HL-60 (cell line): ENCODE measurements around the gene WDR13.

Experiments used
- DNase-seq, 2 experiments: peaks; one replicate each; pipeline ENCODE4 v3.0.0-alpha.2; 2010 to 2020; ENCODE audit warnings: low read depth in 1 of 2, low spot score in 1 of 2
- H3K27ac ChIP-seq: fragments of 250-450 bp; sonication (Bioruptor Pico); replicated peaks from 2 replicates; pipeline ENCODE4 v1.5.1; 2020; ENCODE audit warnings: mild to moderate bottlenecking, moderate library complexity
- H3K27me3 ChIP-seq: fragments of 250-450 bp; sonication (Bioruptor Pico); 2 replicates; pipeline ENCODE4 v1.5.1; 2021; ENCODE audit warnings: mild to moderate bottlenecking, moderate library complexity; ENCODE audit not compliant: insufficient read depth, poor library complexity, severe bottlenecking
- H3K4me3 ChIP-seq: replicated peaks from 2 replicates; pipeline ENCODE4 v1.5.1; 2011; ENCODE audit warnings: mild to moderate bottlenecking, control low read depth, low read length; ENCODE audit not compliant: insufficient read depth
- CTCF ChIP-seq: IDR thresholded peaks from one replicate; pipeline ENCODE4 v1.5.1; 2011; ENCODE audit warnings: low read length, control low read depth, inconsistent platforms; ENCODE audit not compliant: insufficient read depth
- GABPA ChIP-seq: IDR thresholded peaks from 2 replicates; pipeline ENCODE4 v1.6.1; 2012; ENCODE audit warnings: low read depth
- POLR2AphosphoS5 ChIP-seq: IDR thresholded peaks from 2 replicates; pipeline ENCODE4 v1.6.1; 2012; ENCODE audit warnings: low read depth
- SPI1 ChIP-seq: IDR thresholded peaks from 2 replicates; pipeline ENCODE4 v1.6.1; 2012; ENCODE audit warnings: low read depth, mild to moderate bottlenecking, borderline replicate concordance
- TF ChIP-seq, protein P1 (sequence below): IDR thresholded peaks from 2 replicates; pipeline ENCODE4 v1.6.1; 2012; ENCODE audit warnings: low read depth; ENCODE audit not compliant: insufficient replicate concordance

Gene WDR13

DNA sequence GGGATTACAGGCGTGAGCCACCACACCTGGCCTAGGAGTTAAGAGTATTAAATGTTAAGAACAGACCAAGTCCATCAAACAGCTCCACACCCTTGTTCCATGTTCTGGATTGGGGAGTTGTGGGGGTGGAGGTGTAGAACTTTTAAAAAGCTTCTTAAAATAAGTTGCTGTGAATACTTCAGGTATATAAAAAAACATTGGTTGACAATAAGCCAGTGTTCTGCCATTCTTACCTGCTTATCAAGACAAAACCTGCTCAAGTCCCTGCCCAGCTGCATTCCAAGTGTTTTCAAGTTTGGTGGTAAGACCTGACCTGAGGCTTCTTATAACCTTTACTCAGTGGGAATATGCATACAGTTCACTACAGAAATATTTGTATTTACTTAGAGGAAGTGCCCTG is 16.6 kb upstream of the WDR13 start:
- Histone ChIP-seq H3K27me3 (no peaks in the 10 kb centered on the region), H3K27ac (no peak overlapping the region), H3K4me3 (no peak overlapping the region)
- no peak for DNase-seq
- no peak for TF ChIP-seq GABPA
- no peak for TF ChIP-seq SPI1
- TF ChIP-seq POLR2AphosphoS5: no peak
- TF ChIP-seq CTCF: no peak
- TF ChIP-seq, protein P1, sequence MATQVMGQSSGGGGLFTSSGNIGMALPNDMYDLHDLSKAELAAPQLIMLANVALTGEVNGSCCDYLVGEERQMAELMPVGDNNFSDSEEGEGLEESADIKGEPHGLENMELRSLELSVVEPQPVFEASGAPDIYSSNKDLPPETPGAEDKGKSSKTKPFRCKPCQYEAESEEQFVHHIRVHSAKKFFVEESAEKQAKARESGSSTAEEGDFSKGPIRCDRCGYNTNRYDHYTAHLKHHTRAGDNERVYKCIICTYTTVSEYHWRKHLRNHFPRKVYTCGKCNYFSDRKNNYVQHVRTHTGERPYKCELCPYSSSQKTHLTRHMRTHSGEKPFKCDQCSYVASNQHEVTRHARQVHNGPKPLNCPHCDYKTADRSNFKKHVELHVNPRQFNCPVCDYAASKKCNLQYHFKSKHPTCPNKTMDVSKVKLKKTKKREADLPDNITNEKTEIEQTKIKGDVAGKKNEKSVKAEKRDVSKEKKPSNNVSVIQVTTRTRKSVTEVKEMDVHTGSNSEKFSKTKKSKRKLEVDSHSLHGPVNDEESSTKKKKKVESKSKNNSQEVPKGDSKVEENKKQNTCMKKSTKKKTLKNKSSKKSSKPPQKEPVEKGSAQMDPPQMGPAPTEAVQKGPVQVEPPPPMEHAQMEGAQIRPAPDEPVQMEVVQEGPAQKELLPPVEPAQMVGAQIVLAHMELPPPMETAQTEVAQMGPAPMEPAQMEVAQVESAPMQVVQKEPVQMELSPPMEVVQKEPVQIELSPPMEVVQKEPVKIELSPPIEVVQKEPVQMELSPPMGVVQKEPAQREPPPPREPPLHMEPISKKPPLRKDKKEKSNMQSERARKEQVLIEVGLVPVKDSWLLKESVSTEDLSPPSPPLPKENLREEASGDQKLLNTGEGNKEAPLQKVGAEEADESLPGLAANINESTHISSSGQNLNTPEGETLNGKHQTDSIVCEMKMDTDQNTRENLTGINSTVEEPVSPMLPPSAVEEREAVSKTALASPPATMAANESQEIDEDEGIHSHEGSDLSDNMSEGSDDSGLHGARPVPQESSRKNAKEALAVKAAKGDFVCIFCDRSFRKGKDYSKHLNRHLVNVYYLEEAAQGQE: no peak

DNA sequence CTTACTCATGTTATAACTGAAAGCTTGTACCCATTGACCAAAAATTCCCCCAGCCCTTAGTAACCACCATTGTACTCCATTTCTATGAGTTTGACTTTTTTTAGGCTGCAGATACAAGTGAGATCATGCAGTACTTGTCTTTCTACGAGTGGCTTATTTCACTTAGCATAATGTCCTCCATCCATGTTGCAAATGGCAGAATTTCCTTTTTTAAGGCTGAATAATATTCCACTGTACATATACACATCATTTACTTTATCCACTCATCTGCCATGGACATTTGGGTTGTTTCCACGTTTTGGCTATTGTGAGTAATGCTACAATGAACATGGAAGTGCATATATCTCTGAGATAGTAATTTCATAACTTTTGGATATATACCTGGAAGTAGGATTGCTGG is 12.6 kb upstream of the WDR13 start:
- no peak for DNase-seq
- Histone ChIP-seq H3K27me3 (no peaks in the 10 kb centered on the region), H3K27ac (no peak overlapping the region), H3K4me3 (no peak overlapping the region)
- TF ChIP-seq, protein P1: no peak
- TF ChIP-seq CTCF (no peak), GABPA (no peak), POLR2AphosphoS5 (no peak), SPI1 (no peak)

DNA sequence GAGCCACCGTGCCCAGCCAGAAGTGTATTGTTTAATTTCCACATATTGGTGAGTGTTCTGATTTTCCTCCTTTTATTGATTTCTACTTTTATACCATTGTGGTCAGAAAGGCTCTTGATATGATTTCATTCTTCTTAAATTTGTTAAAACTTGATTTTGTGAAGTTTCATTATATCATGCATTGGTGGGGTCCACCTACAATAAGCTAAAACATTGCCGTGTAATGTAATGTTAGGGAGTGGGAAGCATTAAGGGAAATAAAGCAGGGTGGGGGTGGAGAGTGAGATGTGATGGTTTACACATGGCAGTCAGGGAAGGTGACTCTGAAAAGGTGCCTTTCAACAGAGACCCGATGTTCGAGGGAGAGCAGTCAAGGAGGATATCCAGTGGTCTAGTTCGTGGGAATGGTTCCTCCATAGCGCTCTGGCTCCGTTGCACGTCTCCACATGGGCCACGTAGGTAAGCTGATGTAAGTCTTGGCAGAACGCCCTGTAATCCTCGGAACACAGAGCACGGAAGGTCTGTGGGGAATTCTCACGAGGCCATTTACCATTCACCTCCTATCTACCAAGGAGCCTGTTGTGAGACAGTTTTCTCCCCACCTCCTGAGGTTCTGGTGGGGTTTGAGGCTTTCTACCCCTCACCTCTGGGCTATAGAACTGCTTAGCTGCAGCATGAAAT is 7.7 kb upstream of the WDR13 start:
- H3K27ac ChIP-seq: no peak overlapping the region
- TF ChIP-seq, protein P1: no peak
- TF ChIP-seq SPI1: no peak
- no peak for DNase-seq
- no peaks in the 10 kb centered on the region for H3K27me3 ChIP-seq
- no peak overlapping the region for H3K4me3 ChIP-seq
